Panc1 (cell line): ENCODE data around the gene SLC24A4. TPM values are rescaled to one million over a fixed set of nuclear protein-coding genes. Genes with fewer than 3 reads are reported as not detected.

Experiments used
- ATAC-seq: fragments of 200-7000 bp; cut with Tn5 transposase; 2 replicates; pipeline ENCODE4 v1.9.1; 2020; ENCODE audit warnings: mild to moderate bottlenecking, moderate library complexity
- BruUV-seq: library from RNA; stranded (reverse); fragments of 400-500 nt; replicated peaks from 2 replicates; lab custom pipeline; 2021; lab: Mats Ljungman, UMichigan
- CTCF ChIA-PET: fragments of 300-600 bp; sonication (Branson Sonifier 250); formaldehyde crosslinking; loops from one replicate; lab custom pipeline; 2022; ENCODE audit warnings: antibody characterized with exemption; lab: Charles Lee
- POLR2A ChIA-PET: fragments of 300-600 bp; sonication (Branson Sonifier 250); formaldehyde crosslinking; loops from one replicate; lab custom pipeline; 2022; ENCODE audit warnings: antibody characterized with exemption; lab: Charles Lee
- DNase-seq: peaks from one replicate; pipeline ENCODE4 v3.0.0-alpha.2; 2010; ENCODE audit warnings: low read depth, low spot score
- H3K27ac ChIP-seq: 2 replicates; pipeline ENCODE4 v1.5.1; 2011; ENCODE audit warnings: mild to moderate bottlenecking, low read length, inconsistent platforms
- H3K27me3 ChIP-seq: fragments of 200-500 bp; sonication (Bioruptor generic); 2 replicates; pipeline ENCODE4 v1.6.0; 2014; ENCODE audit warnings: low read length, inconsistent platforms; ENCODE audit not compliant: control insufficient read depth, insufficient read depth
- H3K36me3 ChIP-seq: fragments of 200-500 bp; sonication (Bioruptor generic); 2 replicates; pipeline ENCODE4 v1.5.1; 2014; ENCODE audit warnings: inconsistent platforms, mild to moderate bottlenecking, low read length, moderate library complexity; ENCODE audit not compliant: control insufficient read depth, insufficient read depth
- H3K4me1 ChIP-seq: 2 replicates; pipeline ENCODE4 v1.5.1; 2011; ENCODE audit warnings: inconsistent platforms, mild to moderate bottlenecking, low read length, moderate library complexity; ENCODE audit not compliant: control insufficient read depth, insufficient read depth
- H3K4me3 ChIP-seq, 2 experiments: 2 replicates each; pipeline ENCODE4 v1.5.1; 2011 to 2012; ENCODE audit warnings: low read depth in 2 of 2, low read length in 2 of 2, mild to moderate bottlenecking in 2 of 2, inconsistent platforms in 1 of 2, moderate library complexity in 1 of 2
- H3K9me3 ChIP-seq: fragments of 200-500 bp; sonication (Bioruptor generic); 2 replicates; pipeline ENCODE4 v1.5.1; 2014; ENCODE audit warnings: low read depth, mild to moderate bottlenecking, inconsistent platforms, low read length, moderate library complexity; ENCODE audit not compliant: control insufficient read depth, insufficient read depth
- CTCF ChIP-seq: fragments of 450-650 bp; IDR thresholded peaks from 2 replicates; pipeline ENCODE4 v1.5.1; 2017; ENCODE audit warnings: mild to moderate bottlenecking
- POLR2AphosphoS5 ChIP-seq: IDR thresholded peaks from 2 replicates; pipeline ENCODE4 v1.6.1; 2012; ENCODE audit warnings: mild to moderate bottlenecking, low read depth, low read length, moderate library complexity
- REST ChIP-seq, 2 experiments: IDR thresholded peaks; 2 replicates each; pipeline ENCODE4 v1.6.1; 2011 to 2012; ENCODE audit warnings: low read depth in 2 of 2, control low read depth in 1 of 2, low read length in 1 of 2, mild to moderate bottlenecking in 1 of 2, moderate library complexity in 1 of 2; ENCODE audit not compliant: insufficient read depth in 1 of 2
- SIN3A ChIP-seq: IDR thresholded peaks from 2 replicates; pipeline ENCODE4 v1.6.1; 2012; ENCODE audit warnings: low read depth, mild to moderate bottlenecking, low read length, moderate library complexity, borderline replicate concordance; ENCODE audit not compliant: insufficient read depth
- TCF7L2 ChIP-seq: IDR thresholded peaks from 2 replicates; pipeline ENCODE4 v1.6.1; 2011; ENCODE audit warnings: mild to moderate bottlenecking, low read depth, low read length, inconsistent platforms
- in situ Hi-C: cut with HindIII; loops from 2 replicates; pipeline ENCODE4 v1.10.0; 2016; ENCODE audit warnings: low sequenced_read_pairs, low pct_unique_long_range_greater_than_20kb
- intact Hi-C: fragments of 100-400 bp; cut with micrococcal nuclease; formaldehyde crosslinking; loops from one replicate; pipeline ENCODE4 v1.10.0; 2022; ENCODE audit not compliant: unreplicated experiment
- total RNA-seq: library from RNA; stranded (reverse); gene quantifications from one replicate; pipeline ENCODE4 v1.2.1, GENCODE V29; 2021; ENCODE audit not compliant: unreplicated experiment

The SLC24A4 gene
- total RNA-seq, 1 experiment from 2014 or later, result not detected

- H3K36me3 ChIP-seq, result no peaks in the 10 kb centered on the region
- in situ Hi-C loops (no loop called here), intact Hi-C loops (no loop called here)
- BruUV-seq, result no TSS peak
- ATAC-seq (no peak), DNase-seq (no peak)
- H3K27ac ChIP-seq, result no peak overlapping the region
- ChIA-PET CTCF (no interaction called here), POLR2A (no interaction called here)
- no peaks in the 10 kb centered on the region for H3K4me1 ChIP-seq
- H3K4me3 ChIP-seq, result no peak overlapping the region
- no peak for TF ChIP-seq POLR2AphosphoS5
- no peaks in the 10 kb centered on the region for H3K27me3 ChIP-seq
- no peaks in the 10 kb centered on the region for H3K9me3 ChIP-seq
These were observed 170.1 kb downstream of the SLC24A4 start for GRCh38 chr14:92493024-92493423.

GRCh38 chr14:92493492-92493891 is 170.5 kb downstream of the SLC24A4 start:
- ChIA-PET CTCF (no interaction called here), POLR2A (no interaction called here)
- Histone ChIP-seq H3K4me1 (no peaks in the 10 kb centered on the region), H3K27me3 (no peaks in the 10 kb centered on the region), H3K9me3 (no peaks in the 10 kb centered on the region), H3K27ac (no peak overlapping the region), H3K36me3 (no peaks in the 10 kb centered on the region), H3K4me3 (no peak overlapping the region)
- no peak for DNase-seq
- intact Hi-C loops (no loop called here), in situ Hi-C loops (no loop called here)
- ATAC-seq, result no peak
- TF ChIP-seq REST (IDR thresholded peaks at IDR 0.05; ENCODE audit: insufficient read depth in 1 of 2, low read depth in 2 of 2, low read length in 1 of 2) (no peak), TCF7L2 (no peak), POLR2AphosphoS5 (no peak), SIN3A (no peak), CTCF (no peak)
- BruUV-seq, result no TSS peak

- Histone ChIP-seq H3K27ac (no peak overlapping the region), H3K4me1 (no peaks in the 10 kb centered on the region), H3K4me3 (no peak overlapping the region), H3K9me3 (no peaks in the 10 kb centered on the region), H3K27me3 (no peaks in the 10 kb centered on the region), H3K36me3 (no peaks in the 10 kb centered on the region)
- ChIA-PET CTCF (no interaction called here), POLR2A (interaction anchor here (0.7 kb wide), 1 partner anchor 34 kb away, joined by 3 read pairs; no protein-coding TSS in a partner anchor)
- intact Hi-C loops, result no loop called here
- no peak for ATAC-seq
- DNase-seq, result no peak
- BruUV-seq, result no TSS peak
- no peak for TF ChIP-seq REST (IDR thresholded peaks at IDR 0.05; ENCODE audit: insufficient read depth in 1 of 2, low read depth in 2 of 2, low read length in 1 of 2)
- no peak for TF ChIP-seq CTCF
- TF ChIP-seq TCF7L2, result no peak
- TF ChIP-seq SIN3A, result no peak
- TF ChIP-seq POLR2AphosphoS5, result no peak
- in situ Hi-C loops, result no loop called here
These were observed 171.5 kb downstream of the SLC24A4 start for GRCh38 chr14:92494512-92494911.
